HepG2 (cell line): Measurements from ENCODE around the gene PNPLA3. TPM values are rescaled to one million over a fixed set of nuclear protein-coding genes. Genes with fewer than 3 reads are reported as not detected.

Source experiments
- ATAC-seq: fragments of 200-7000 bp; cut with Tn5 transposase; 3 replicates; pipeline ENCODE4 v1.9.1; 2020; ENCODE audit warnings: mild to moderate bottlenecking, moderate library complexity
- BruUV-seq: library from RNA; stranded (reverse); fragments of 400-500 nt; replicated peaks from 2 replicates; lab custom pipeline; 2021; lab: Mats Ljungman, UMichigan
- CTCF ChIA-PET: fragments of 300-600 bp; formaldehyde crosslinking; extraction: SDS; loops from one replicate; lab custom pipeline; 2021; ENCODE audit warnings: low total read pairs, inconsistent platforms, low intra/inter-chr PET ratio; lab: Yijun Ruan, JAX
- POLR2A ChIA-PET: fragments of 350-600 bp; sonication (Branson Sonifier 250); formaldehyde crosslinking; loops from one replicate; lab custom pipeline; 2020; ENCODE audit warnings: antibody characterized with exemption, inconsistent platforms; lab: Yijun Ruan, JAX
- DNase-seq: peaks from one replicate; pipeline ENCODE4 v3.0.0-alpha.2; 2015; ENCODE audit warnings: low spot score
- FAIRE-seq: peaks from 3 replicates; lab custom pipeline; 2011; peaks lifted over from hg19 to GRCh38; lab: Jason Lieb, UNC
- H2AFZ ChIP-seq: one replicate; pipeline ENCODE4 v1.6.1; 2011; ENCODE audit warnings: low read length, inconsistent platforms
- H3K27ac ChIP-seq: fragments of 300-600 bp; 3 replicates; pipeline ENCODE4 v1.8.0; 2011; ENCODE audit warnings: mixed run types, mild to moderate bottlenecking, mixed read lengths, low read length, inconsistent platforms; ENCODE audit not compliant: insufficient read depth; ENCODE audit errors: extremely low read length
- H3K27me3 ChIP-seq, 2 experiments: fragments of 200-600 bp in 1 of 2; 2 replicates in 1 of 2; 3 replicates in 1 of 2; pipeline versions ENCODE4 v1.6.0 to v1.8.0; 2011; ENCODE audit warnings: low read length in 2 of 2, mild to moderate bottlenecking in 2 of 2, moderate library complexity in 2 of 2, inconsistent platforms in 1 of 2; ENCODE audit not compliant: insufficient read depth in 2 of 2, control insufficient read depth in 1 of 2
- H3K36me3 ChIP-seq, 2 experiments: fragments of 200-600 bp in 1 of 2; replicated peaks in 1 of 2; 2 replicates in 1 of 2; 3 replicates in 1 of 2; pipeline versions ENCODE4 v1.5.1 to v1.8.0; 2011; ENCODE audit warnings: low read length in 2 of 2, inconsistent platforms in 1 of 2; ENCODE audit not compliant: insufficient read depth in 2 of 2, control insufficient read depth in 1 of 2
- H3K4me1 ChIP-seq: 2 replicates; pipeline ENCODE4 v1.5.1; 2012; ENCODE audit warnings: low read length, inconsistent platforms; ENCODE audit not compliant: insufficient read depth
- H3K4me2 ChIP-seq: 2 replicates; pipeline ENCODE4 v1.6.0; 2011; ENCODE audit warnings: low read depth, low read length, inconsistent platforms
- H3K4me3 ChIP-seq, 3 experiments: fragments of 200-600 bp in 1 of 3; sonication (generic), shearing (Covaris generic) in 1 of 3; replicated peaks in 1 of 3; 2 replicates each; pipeline ENCODE4 v1.5.1; 2011 to 2016; ENCODE audit warnings: low read length in 3 of 3, inconsistent platforms in 2 of 3, low read depth in 2 of 3, mild to moderate bottlenecking in 2 of 3, control low read depth in 1 of 3, mixed read lengths in 1 of 3; ENCODE audit not compliant: insufficient read depth in 1 of 3
- H3K79me2 ChIP-seq: one replicate; pipeline ENCODE4 v1.6.1; 2011; ENCODE audit warnings: low read length, inconsistent platforms; ENCODE audit not compliant: insufficient read depth
- H3K9ac ChIP-seq: 2 replicates; pipeline ENCODE4 v1.6.0; 2011; ENCODE audit warnings: mild to moderate bottlenecking, low read depth, low read length, inconsistent platforms; ENCODE audit not compliant: insufficient read depth
- H3K9me3 ChIP-seq: 2 replicates; pipeline ENCODE4 v1.5.1; 2012; ENCODE audit warnings: mild to moderate bottlenecking, low read length
- H4K20me1 ChIP-seq: 2 replicates; pipeline ENCODE4 v1.6.0; 2011; ENCODE audit warnings: inconsistent platforms, mild to moderate bottlenecking, low read length, moderate library complexity; ENCODE audit not compliant: insufficient read depth
- BCLAF1 ChIP-seq: fragments of 450-650 bp; IDR thresholded peaks from 2 replicates; pipeline ENCODE4 v1.6.1; 2017; ENCODE audit warnings: mild to moderate bottlenecking
- RBM22 ChIP-seq: fragments of 200-400 bp; formaldehyde crosslinking; optimal IDR thresholded peaks from 2 replicates; pipeline ENCODE3; 2017; ENCODE audit warnings: mild to moderate bottlenecking, low read length, moderate library complexity
- WGBS: methylation state at CpG from one replicate; pipeline ENCODE4 v1.1.6; 2017; ENCODE audit warnings: low lambda C conversion rate; 5-methylcytosine and 5-hydroxymethylcytosine counted together
- in situ Hi-C: cut with HindIII; loops from 2 replicates; pipeline ENCODE4 v1.10.0; 2017; ENCODE audit warnings: low pct_unique_long_range_greater_than_20kb; ENCODE audit not compliant: extremely low pct_ligation_motif_present
- intact Hi-C: fragments of 100-400 bp; cut with micrococcal nuclease; formaldehyde crosslinking; loops from one replicate; pipeline ENCODE4 v1.10.0; 2022; ENCODE audit not compliant: unreplicated experiment
- polyA plus RNA-seq, 8 experiments: library from polyadenylated mRNA; depleted of rRNA in 3 of 8; stranded (reverse) in 7 of 8; unstranded in 1 of 8; fragments of >200 nt; fragmentation: Illumina TruSeq in 4 of 8; extraction: Trizol in 4 of 8; gene quantifications; 2 replicates each; pipeline versions ENCODE4 v1.2.1 to v1.2.3, GENCODE V29; 2011 to 2016; ENCODE audit warnings: low read depth in 4 of 8, missing spikeins in 1 of 8, mixed read lengths in 1 of 8; ENCODE audit not compliant: insufficient read depth in 1 of 8
- total RNA-seq, 5 experiments: library from RNA; depleted of rRNA; stranded (reverse); fragments of >200 nt; fragmentation: Illumina TruSeq; extraction: Trizol; gene quantifications; 2 replicates each; pipeline ENCODE4 v1.2.3, GENCODE V29; 2016; ENCODE audit warnings: low read depth in 1 of 5
- TF ChIP-seq, protein P1 (sequence below): IDR thresholded peaks from 2 replicates; pipeline ENCODE4 v1.6.1; 2016; ENCODE audit warnings: mild to moderate bottlenecking

The PNPLA3 gene
- total and polyA plus RNA-seq, 2 of the 13 experiments (the other 11 are each of a cell fraction or from before 2014, with no cell fraction given) = 16.9 to 19.8 TPM

DNA sequence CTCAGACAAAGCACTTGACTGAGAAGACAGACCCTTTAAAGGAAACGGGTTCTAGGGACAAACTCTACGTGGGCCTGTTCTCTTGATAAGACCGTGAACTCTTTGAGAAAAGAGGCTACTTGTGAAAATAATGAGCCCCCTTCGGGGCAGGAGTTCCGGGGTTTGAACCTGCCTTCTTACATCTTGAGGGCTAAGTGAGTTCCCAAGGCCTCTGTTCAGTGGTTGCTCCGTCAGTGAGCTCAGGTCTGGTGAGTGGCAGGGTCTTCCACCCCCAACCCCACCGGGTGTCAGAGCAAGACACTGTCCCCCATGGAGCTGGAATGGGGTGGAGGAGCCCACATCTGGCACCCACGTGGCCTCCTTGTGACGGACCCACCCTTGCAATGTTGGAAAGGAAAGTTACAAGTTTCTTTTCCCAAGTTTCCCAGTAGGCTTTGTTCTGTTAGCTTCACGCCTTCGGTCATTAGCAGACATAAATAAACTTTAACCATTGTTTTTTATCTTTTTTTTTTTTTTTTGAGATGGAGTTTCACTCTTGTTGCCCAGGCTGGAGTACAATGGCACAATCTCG is 25.3 kb downstream of the PNPLA3 start:
- CTCF ChIA-PET = no interaction called here
- peaks cover 3 to 15% of the 10 kb centered on the region in 2 experiments; a peak in 3 of 5 replicates for H3K36me3 ChIP-seq

More for the DNA sequence above, 25.3 kb downstream of the PNPLA3 start:
- no peak overlapping the region for H2AFZ ChIP-seq
- peaks cover 1% of the 10 kb centered on the region for H3K4me1 ChIP-seq
- BruUV-seq = TSS peak; percentile 38
- TF ChIP-seq, protein P1, sequence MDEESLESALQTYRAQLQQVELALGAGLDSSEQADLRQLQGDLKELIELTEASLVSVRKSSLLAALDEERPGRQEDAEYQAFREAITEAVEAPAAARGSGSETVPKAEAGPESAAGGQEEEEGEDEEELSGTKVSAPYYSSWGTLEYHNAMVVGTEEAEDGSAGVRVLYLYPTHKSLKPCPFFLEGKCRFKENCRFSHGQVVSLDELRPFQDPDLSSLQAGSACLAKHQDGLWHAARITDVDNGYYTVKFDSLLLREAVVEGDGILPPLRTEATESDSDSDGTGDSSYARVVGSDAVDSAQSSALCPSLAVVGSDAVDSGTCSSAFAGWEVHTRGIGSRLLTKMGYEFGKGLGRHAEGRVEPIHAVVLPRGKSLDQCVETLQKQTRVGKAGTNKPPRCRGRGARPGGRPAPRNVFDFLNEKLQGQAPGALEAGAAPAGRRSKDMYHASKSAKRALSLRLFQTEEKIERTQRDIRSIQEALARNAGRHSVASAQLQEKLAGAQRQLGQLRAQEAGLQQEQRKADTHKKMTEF (CRISPR knock-in tag) = no peak
- TF ChIP-seq RBM22 (peak; percentile 32), BCLAF1 (no peak)
- POLR2A ChIA-PET = no interaction called here
- DNase-seq = no peak
- intact Hi-C loops = no loop called here
- H3K27me3 ChIP-seq = no peaks in the 10 kb centered on the region
- no peak for ATAC-seq
- no peak overlapping the region for H3K4me3 ChIP-seq
- H3K79me2 ChIP-seq = no peaks in the 10 kb centered on the region
- in situ Hi-C loops = no loop called here
- FAIRE-seq = no peak
- no peak overlapping the region for H3K27ac ChIP-seq
- no peaks in the 10 kb centered on the region for H3K9me3 ChIP-seq
- H4K20me1 ChIP-seq = no peaks in the 10 kb centered on the region
- 87% methylated on average over 11 of the region's 12 CpGs for WGBS
- H3K4me2 ChIP-seq = no peak overlapping the region
- no peak overlapping the region for H3K9ac ChIP-seq
